Right atrium auricular region (tissue), 2 donors: ENCODE measurements around the gene PPCDC. TPM values are rescaled to one million over a fixed set of nuclear protein-coding genes. Genes with fewer than 3 reads are reported as not detected.

ENCODE experiments used
- DNase-seq: peaks from one replicate; pipeline ENCODE4 v3.0.0-alpha.2; 2019; ENCODE audit warnings: low spot score
- H3K27ac ChIP-seq, 2 donors: fragments of 200-600 bp; sonication (generic); 1 replicate in 1 of 2; 2 replicates in 1 of 2; pipeline ENCODE4 v1.5.1; 2016 to 2019
- H3K27me3 ChIP-seq, 2 donors: fragments of 200-600 bp; sonication (generic); one replicate each; pipeline versions ENCODE4 v1.5.1 to v1.6.0; 2017 to 2019
- H3K36me3 ChIP-seq: fragments of 200-600 bp; sonication (generic); one replicate; pipeline ENCODE4 v1.5.1; 2016
- H3K4me1 ChIP-seq, 2 donors: fragments of 200-600 bp; sonication (generic); one replicate each; pipeline versions ENCODE4 v1.5.1 to v1.6.0; 2017 to 2019
- H3K4me3 ChIP-seq, 2 donors: fragments of 200-600 bp; sonication (generic); 1 replicate in 1 of 2; 2 replicates in 1 of 2; pipeline ENCODE4 v1.5.1; 2017 to 2019; ENCODE audit warnings: mild to moderate bottlenecking in 1 of 2, moderate library complexity in 1 of 2
- H3K9me3 ChIP-seq, 2 donors: fragments of 200-600 bp; sonication (generic); one replicate each; pipeline ENCODE4 v1.5.1; 2019
- CTCF ChIP-seq, 2 donors: fragments of 200-600 bp; sonication (generic); IDR thresholded peaks; one replicate each; pipeline ENCODE4 v1.5.1; 2019; ENCODE audit warnings: antibody characterized with exemption in 2 of 2
- total RNA-seq, 2 donors: library from RNA; depleted of rRNA; stranded (reverse); fragments of >200 nt; gene quantifications; one replicate each; pipeline ENCODE4 v1.1.0, GENCODE V29; 2016

Gene PPCDC
- total RNA-seq, 2 donors from 2014 or later, result 10.6 to 11.5 TPM

DNA sequence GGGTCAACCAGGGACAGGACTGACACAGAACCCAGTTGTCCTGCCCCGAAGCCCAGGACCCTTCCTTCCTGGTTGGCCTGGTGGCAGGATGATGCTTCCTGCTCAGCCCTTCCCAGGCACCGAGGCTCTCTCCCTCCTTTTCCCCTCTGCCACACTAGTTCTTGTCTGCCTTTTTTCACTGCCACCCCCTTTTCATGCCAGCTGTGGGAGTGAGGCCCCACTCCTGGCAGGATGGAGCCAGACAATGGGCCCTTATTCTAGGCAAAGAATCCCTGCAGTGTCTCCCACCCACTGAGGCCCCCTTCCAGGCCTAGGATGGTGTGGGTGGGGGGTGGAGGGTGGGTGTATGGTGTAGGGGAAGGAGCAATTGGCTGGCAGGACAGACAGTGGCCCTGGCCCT lies 29.2 kb upstream of the PPCDC start:
- TF ChIP-seq CTCF (IDR thresholded peaks at IDR 0.05), result no peak
- H3K27me3 ChIP-seq, result no peaks in the 10 kb centered on the region

DNA sequence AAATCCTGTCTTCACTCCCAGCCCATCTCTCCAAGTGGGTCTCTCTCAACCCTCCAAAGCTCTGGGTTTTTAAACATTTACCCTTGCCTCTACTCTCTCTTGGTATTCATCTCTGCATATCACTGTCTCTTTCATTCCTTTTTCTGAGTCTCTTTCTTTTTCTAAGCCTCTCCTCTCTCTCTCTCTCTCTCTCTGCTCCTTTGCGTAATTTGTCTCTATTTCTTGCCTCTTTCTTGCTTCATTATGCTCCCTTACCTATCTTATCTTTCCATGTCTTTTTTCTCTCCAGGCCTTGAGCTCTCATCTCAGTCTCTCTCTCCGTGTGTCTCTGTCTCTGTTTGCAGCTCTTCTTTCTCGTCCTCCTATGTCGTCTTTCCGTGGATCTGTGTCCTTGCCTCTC lies 28.7 kb upstream of the PPCDC start:
- DNase-seq, result no peak

More for the DNA sequence above, 29.2 kb upstream of the PPCDC start:
- H3K36me3 ChIP-seq, result no peaks in the 10 kb centered on the region
- peaks cover 0 to 11% of the 10 kb centered on the region in 2 donors for H3K4me1 ChIP-seq
- H3K9me3 ChIP-seq, result no peaks in the 10 kb centered on the region
- H3K27ac ChIP-seq, result no peak overlapping the region
- no peak for DNase-seq
- H3K4me3 ChIP-seq, result no peak overlapping the region

DNA sequence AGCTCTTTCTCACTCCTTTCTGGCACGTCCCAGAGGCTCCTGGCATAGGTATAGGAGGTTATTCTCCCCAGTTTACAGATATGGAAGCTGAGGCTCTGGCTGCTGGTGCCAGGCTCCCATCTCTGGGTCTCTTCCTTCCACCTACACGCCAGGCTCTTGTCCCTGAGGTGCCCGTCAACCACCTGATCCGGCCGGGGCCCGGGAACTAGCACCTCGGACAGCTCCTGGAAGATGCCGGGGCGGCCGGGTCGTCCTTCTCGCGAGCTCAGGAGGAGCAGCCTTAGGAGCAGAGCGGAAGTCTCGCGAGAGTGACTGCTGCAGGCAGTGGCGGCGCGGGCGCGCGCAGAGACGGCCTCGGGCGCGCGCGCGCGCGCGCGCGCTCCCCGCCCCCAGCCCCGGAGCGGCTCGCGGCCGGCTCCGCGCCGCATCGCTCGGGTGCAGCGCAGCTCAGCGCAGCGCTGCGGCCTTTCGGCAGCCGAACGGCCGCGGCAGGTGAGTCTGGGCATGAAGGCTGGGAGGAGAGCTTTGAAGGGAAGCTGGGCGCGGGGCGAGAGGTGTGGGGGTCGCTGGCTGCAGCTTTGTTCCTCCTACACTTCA lies 28.1 kb upstream of the PPCDC start, which contains the start of gene SCAMP5:
Gene SCAMP5, plus strand, starts transcription at position 382 of the 597 bp plus-strand sequence. CDS start 16,277 bp downstream, outside the sequence.
- DNase-seq, result peak; percentile 93

More for the DNA sequence above, 28.7 kb upstream of the PPCDC start:
- Histone ChIP-seq H3K9me3 (no peaks in the 10 kb centered on the region), H3K4me1 (peaks cover 0 to 11% of the 10 kb centered on the region in 2 donors), H3K27ac (no peak overlapping the region), H3K27me3 (no peaks in the 10 kb centered on the region), H3K4me3 (peak overlapping the region in 1 of 2 donors; percentile 69), H3K36me3 (no peaks in the 10 kb centered on the region)
- TF ChIP-seq CTCF (IDR thresholded peaks at IDR 0.05), result no peak

GRCh38 chr15:74995779-74996765 lies 27.3 kb upstream of the PPCDC start:
- TF ChIP-seq CTCF (IDR thresholded peaks at IDR 0.05), result no peak
- no peak for DNase-seq
- H3K36me3 ChIP-seq, result no peaks in the 10 kb centered on the region
- H3K27me3 ChIP-seq, result no peaks in the 10 kb centered on the region
- peak overlapping the region; percentile 69 to 82 for H3K4me3 ChIP-seq
- H3K9me3 ChIP-seq, result no peaks in the 10 kb centered on the region
- H3K4me1 ChIP-seq, result peaks cover 0 to 11% of the 10 kb centered on the region in 2 donors
- no peak overlapping the region for H3K27ac ChIP-seq

More for the DNA sequence above, 28.1 kb upstream of the PPCDC start, which contains the start of gene SCAMP5:
- no peaks in the 10 kb centered on the region for H3K9me3 ChIP-seq
- no peak for TF ChIP-seq CTCF (IDR thresholded peaks at IDR 0.05)
- H3K27ac ChIP-seq, result no peak within 1 kb of the TSS
- H3K4me3 ChIP-seq, result peak within 1 kb of the TSS; percentile 69 to 82
- H3K4me1 ChIP-seq, result peaks cover 0 to 11% of the 10 kb centered on the region in 2 donors
- no peaks in the 10 kb centered on the region for H3K36me3 ChIP-seq
- no peaks in the 10 kb centered on the region for H3K27me3 ChIP-seq

- no peak for TF ChIP-seq CTCF (IDR thresholded peaks at IDR 0.05)
- no peaks in the 10 kb centered on the region for H3K9me3 ChIP-seq
- peaks cover 0 to 11% of the 10 kb centered on the region in 2 donors for H3K4me1 ChIP-seq
- H3K27me3 ChIP-seq, result no peaks in the 10 kb centered on the region
- H3K36me3 ChIP-seq, result no peaks in the 10 kb centered on the region
- DNase-seq, result no peak
- H3K4me3 ChIP-seq, result no peak overlapping the region
- H3K27ac ChIP-seq, result no peak overlapping the region
These were observed 26.2 kb upstream of the PPCDC start for GRCh38 chr15:74997141-74997540.
